GM23338 (cell line): ENCODE results near the gene DUSP1. TPM values are rescaled to one million over a fixed set of nuclear protein-coding genes. Genes with fewer than 3 reads are reported as not detected.

Experiments used
- ATAC-seq: fragments of 200-7000 bp; cut with Tn5 transposase; 3 replicates; pipeline ENCODE4 v1.9.1; 2020
- DNase-seq: peaks from one replicate; pipeline ENCODE4 v3.0.0-alpha.2; 2015; ENCODE audit warnings: low spot score
- H2AFZ ChIP-seq: fragments of 200-600 bp; sonication (generic); 2 replicates; pipeline ENCODE4 v1.8.0; 2016; ENCODE audit warnings: antibody characterized with exemption, mild to moderate bottlenecking, moderate library complexity
- H3F3A ChIP-seq: fragments of 200-600 bp; sonication (generic); replicated peaks from 2 replicates; pipeline ENCODE4 v1.8.0; 2017; ENCODE audit warnings: antibody characterized with exemption, mixed run types, low read depth
- H3K27ac ChIP-seq: fragments of 200-600 bp; sonication (generic); 2 replicates; pipeline ENCODE4 v1.6.1; 2016; ENCODE audit warnings: low read depth
- H3K27me3 ChIP-seq: fragments of 200-600 bp; sonication (generic); 2 replicates; pipeline ENCODE4 v1.8.0; 2016; ENCODE audit warnings: mild to moderate bottlenecking, mixed run types, moderate library complexity; ENCODE audit not compliant: insufficient read depth
- H3K36me3 ChIP-seq: fragments of 200-600 bp; sonication (generic); 2 replicates; pipeline ENCODE4 v1.8.0; 2016; ENCODE audit warnings: mild to moderate bottlenecking; ENCODE audit not compliant: insufficient read depth
- H3K4me1 ChIP-seq: fragments of 200-600 bp; sonication (generic); 2 replicates; pipeline ENCODE4 v1.8.0; 2016; ENCODE audit warnings: mild to moderate bottlenecking, moderate library complexity; ENCODE audit not compliant: insufficient read depth
- H3K4me2 ChIP-seq: fragments of 200-600 bp; sonication (generic); 2 replicates; pipeline ENCODE4 v1.7.1; 2017; ENCODE audit warnings: mixed run types
- H3K4me3 ChIP-seq: fragments of 200-600 bp; sonication (generic); 2 replicates; pipeline ENCODE4 v1.6.1; 2016; ENCODE audit warnings: mixed run types
- H3K79me2 ChIP-seq: fragments of 200-600 bp; sonication (generic); replicated peaks from 2 replicates; pipeline ENCODE4 v1.8.0; 2017; ENCODE audit warnings: mild to moderate bottlenecking; ENCODE audit not compliant: insufficient read depth
- H3K9me2 ChIP-seq: fragments of 200-600 bp; sonication (generic); 2 replicates; pipeline ENCODE4 v1.8.0; 2017; ENCODE audit not compliant: insufficient read depth
- H4K20me1 ChIP-seq: fragments of 200-600 bp; sonication (generic); replicated peaks from 2 replicates; pipeline ENCODE4 v1.8.0; 2017; ENCODE audit warnings: mild to moderate bottlenecking; ENCODE audit not compliant: insufficient read depth
- H3K27ac Mint-ChIP-seq: 2 replicates; pipeline ENCODE4 v1.8.0; 2020; ENCODE audit warnings: inconsistent platforms, mild to moderate bottlenecking, moderate library complexity, mixed read lengths
- H3K27me3 Mint-ChIP-seq: 3 replicates; pipeline ENCODE4 v1.8.0; 2022; ENCODE audit warnings: low read depth, mild to moderate bottlenecking, moderate library complexity, mixed read lengths, inconsistent platforms; ENCODE audit not compliant: insufficient read depth, poor library complexity
- H3K36me3 Mint-ChIP-seq: 3 replicates; pipeline ENCODE4 v1.8.0; 2021; ENCODE audit warnings: low read depth, mild to moderate bottlenecking, inconsistent platforms, moderate library complexity, mixed read lengths
- H3K4me1 Mint-ChIP-seq: 3 replicates; pipeline ENCODE4 v1.8.0; 2020; ENCODE audit warnings: mild to moderate bottlenecking, inconsistent platforms, mixed read lengths
- H3K4me3 Mint-ChIP-seq: 3 replicates; pipeline ENCODE4 v1.8.0; 2021; ENCODE audit warnings: moderate library complexity, mild to moderate bottlenecking, inconsistent platforms, mixed read lengths
- H3K9me3 Mint-ChIP-seq: 3 replicates; pipeline ENCODE4 v1.8.0; 2020; ENCODE audit warnings: moderate library complexity, mild to moderate bottlenecking, inconsistent platforms, mixed read lengths
- CREB1 ChIP-seq: fragments of 250-450 bp; sonication (Bioruptor Pico); IDR thresholded peaks from 2 replicates; pipeline ENCODE4 v1.5.0; 2020; ENCODE audit warnings: low read depth, mild to moderate bottlenecking, moderate library complexity
- EZH2 ChIP-seq: fragments of 200-600 bp; sonication (generic); IDR thresholded peaks from one replicate; pipeline ENCODE4 v1.8.0; 2017; ENCODE audit warnings: antibody characterized with exemption, mild to moderate bottlenecking, low read depth; ENCODE audit not compliant: unreplicated experiment
- EZH2phosphoT487 ChIP-seq: fragments of 200-600 bp; sonication (generic); IDR thresholded peaks from one replicate; pipeline ENCODE4 v1.8.1; 2018; ENCODE audit warnings: antibody characterized with exemption; ENCODE audit not compliant: unreplicated experiment
- JUNB ChIP-seq: IDR thresholded peaks from one replicate; pipeline ENCODE4 v1.6.1; 2016; ENCODE audit warnings: antibody characterized with exemption; ENCODE audit not compliant: unreplicated experiment
- NANOG ChIP-seq: IDR thresholded peaks from 2 replicates; pipeline ENCODE4 v1.6.1; 2016; ENCODE audit warnings: antibody characterized with exemption, borderline replicate concordance
- POLR2AphosphoS5 ChIP-seq: IDR thresholded peaks from 2 replicates; pipeline ENCODE4 v1.6.1; 2016; ENCODE audit warnings: antibody characterized with exemption, low read depth
- STAT1 ChIP-seq: IDR thresholded peaks from one replicate; pipeline ENCODE4 v1.6.1; 2016; ENCODE audit warnings: antibody characterized with exemption; ENCODE audit not compliant: unreplicated experiment
- polyA plus RNA-seq: library from polyadenylated mRNA; unstranded; fragments of >200 nt; fragmentation: Nextera tagmentation; extraction: Ambion mirVana; gene quantifications from 2 replicates; pipeline ENCODE4 v1.2.1, GENCODE V29; 2016
- total RNA-seq: library from RNA; depleted of rRNA; stranded (reverse); fragments of >200 nt; shearing (Covaris generic); gene quantifications from 2 replicates; pipeline ENCODE4 v1.2.3, GENCODE V29; 2014
- TF ChIP-seq, protein P1 (sequence below), 2 experiments: fragments of 200-600 bp in 1 of 2; sonication (generic) in 1 of 2; conservative IDR thresholded peaks; 2 replicates each; pipeline versions ENCODE4 v1.5.1 to v1.6.1; 2016 to 2017; ENCODE audit warnings: antibody characterized with exemption in 2 of 2, low read depth in 2 of 2, mild to moderate bottlenecking in 2 of 2, moderate library complexity in 1 of 2
- TF ChIP-seq, protein P2 (sequence below): IDR thresholded peaks from one replicate; pipeline ENCODE4 v1.6.1; 2018; ENCODE audit warnings: antibody characterized with exemption; ENCODE audit not compliant: unreplicated experiment
- TF ChIP-seq, protein P3 (sequence below): IDR thresholded peaks from 2 replicates; pipeline ENCODE4 v1.6.1; 2016; ENCODE audit warnings: antibody characterized with exemption

DUSP1 gene
- total and polyA plus RNA-seq, 2 experiments from 2014 or later = 9.7 to 17.2 TPM

DNA sequence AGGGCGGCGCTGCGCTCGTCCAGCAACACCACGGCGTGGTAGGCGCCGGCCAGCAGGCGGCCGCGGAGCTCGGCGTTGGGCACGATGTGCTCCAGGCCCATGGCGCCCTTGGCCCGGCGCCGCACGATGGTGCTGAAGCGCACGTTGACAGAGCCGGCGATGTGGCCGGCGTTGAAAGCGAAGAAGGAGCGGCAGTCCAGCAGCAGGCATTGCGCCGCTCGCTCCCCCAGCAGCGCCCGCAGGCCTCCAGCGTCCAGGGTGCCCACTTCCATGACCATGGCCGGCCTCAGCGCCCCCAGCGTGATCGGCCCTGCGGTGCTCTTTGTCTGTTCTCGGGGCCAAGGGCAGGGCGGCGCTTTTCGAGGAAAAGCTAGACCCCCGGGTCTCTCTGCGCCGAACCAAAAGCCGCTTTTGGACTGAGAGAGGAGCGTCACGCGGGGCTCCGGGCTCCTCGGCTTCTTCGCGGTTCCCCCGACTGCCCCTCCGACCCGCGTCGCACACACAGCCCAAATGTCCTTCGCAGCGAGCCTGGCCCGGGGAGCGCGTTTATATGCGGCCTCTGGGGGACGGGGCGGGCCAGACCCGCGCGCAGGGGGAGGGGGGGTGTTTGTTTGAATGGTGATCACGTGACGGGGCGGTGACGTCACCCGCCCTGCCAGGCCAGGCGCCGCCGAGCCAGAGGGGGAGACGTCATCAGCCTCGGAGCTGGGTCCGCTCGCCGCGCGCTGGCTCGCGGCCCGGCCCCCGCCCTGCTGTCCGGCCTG lies at the start of gene DUSP1 (continued):
- TF ChIP-seq CREB1 (CRISPR knock-in tag) (peak; percentile 97), POLR2AphosphoS5 (peak; percentile 99), STAT1 (no peak)

DNA sequence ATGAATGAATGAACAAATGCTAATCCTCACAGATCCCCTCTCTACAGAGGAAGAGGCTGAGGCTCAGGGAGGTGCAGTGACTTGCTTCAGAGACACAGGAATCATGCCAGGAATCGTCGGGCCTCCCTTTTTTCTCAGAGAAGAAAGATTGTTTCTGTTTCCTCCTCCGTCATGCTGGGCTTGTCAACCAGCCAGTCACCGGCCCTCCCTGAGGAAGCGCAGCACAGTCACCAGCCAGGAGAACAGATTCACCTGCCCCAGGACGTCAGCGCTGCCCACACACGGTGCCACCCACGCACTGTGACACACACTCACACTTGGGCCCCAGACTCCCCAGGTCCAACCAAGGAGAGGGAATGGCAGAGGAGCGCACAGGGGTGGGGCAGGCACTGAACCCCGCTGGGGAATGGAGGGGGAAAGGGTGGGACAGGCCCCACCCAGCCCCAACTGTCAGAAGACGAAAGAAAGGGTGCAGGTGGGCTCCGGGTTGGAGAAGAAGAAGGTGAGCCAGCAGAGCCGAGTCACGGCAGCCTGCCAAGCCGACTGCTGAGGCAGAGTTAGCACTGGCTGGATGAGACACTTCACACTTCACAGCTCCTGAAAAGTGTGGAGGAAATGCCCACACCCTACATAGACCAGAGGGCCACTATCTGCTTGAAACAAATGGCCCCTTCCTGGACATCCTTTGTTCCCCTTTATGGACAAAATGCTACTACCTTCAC lies 49.2 kb upstream of the DUSP1 start:
- 0 out of 3 replicates have a peak, but pooled peaks cover 1% of the 10 kb centered on the region for H3K36me3 Mint-ChIP-seq
- DNase-seq (no peak), ATAC-seq (no peak)
- H3K4me1 Mint-ChIP-seq = peaks cover 13% of the 10 kb centered on the region
- Histone ChIP-seq H3K4me3 (no peak overlapping the region), H3K36me3 (no peaks in the 10 kb centered on the region), H3F3A (no peaks in the 10 kb centered on the region), H2AFZ (no peak overlapping the region), H3K9me2 (no peaks in the 10 kb centered on the region), H4K20me1 (0 out of 2 replicates have a peak, but pooled peaks cover 5% of the 10 kb centered on the region), H3K27ac (no peak overlapping the region), H3K27me3 (no peaks in the 10 kb centered on the region), H3K79me2 (no peaks in the 10 kb centered on the region), H3K4me2 (no peak overlapping the region), H3K4me1 (peaks cover 2% of the 10 kb centered on the region; the same call in 1 of the 2 replicates)
- no peak overlapping the region for H3K27ac Mint-ChIP-seq
- no peak overlapping the region for H3K4me3 Mint-ChIP-seq
- H3K27me3 Mint-ChIP-seq = no peaks in the 10 kb centered on the region
- peaks cover 3% of the 10 kb centered on the region for H3K9me3 Mint-ChIP-seq
- TF ChIP-seq EZH2phosphoT487 (no peak), NANOG (no peak), EZH2 (no peak), CREB1 (CRISPR knock-in tag) (no peak), JUNB (no peak), STAT1 (no peak)
- TF ChIP-seq, protein P1, sequence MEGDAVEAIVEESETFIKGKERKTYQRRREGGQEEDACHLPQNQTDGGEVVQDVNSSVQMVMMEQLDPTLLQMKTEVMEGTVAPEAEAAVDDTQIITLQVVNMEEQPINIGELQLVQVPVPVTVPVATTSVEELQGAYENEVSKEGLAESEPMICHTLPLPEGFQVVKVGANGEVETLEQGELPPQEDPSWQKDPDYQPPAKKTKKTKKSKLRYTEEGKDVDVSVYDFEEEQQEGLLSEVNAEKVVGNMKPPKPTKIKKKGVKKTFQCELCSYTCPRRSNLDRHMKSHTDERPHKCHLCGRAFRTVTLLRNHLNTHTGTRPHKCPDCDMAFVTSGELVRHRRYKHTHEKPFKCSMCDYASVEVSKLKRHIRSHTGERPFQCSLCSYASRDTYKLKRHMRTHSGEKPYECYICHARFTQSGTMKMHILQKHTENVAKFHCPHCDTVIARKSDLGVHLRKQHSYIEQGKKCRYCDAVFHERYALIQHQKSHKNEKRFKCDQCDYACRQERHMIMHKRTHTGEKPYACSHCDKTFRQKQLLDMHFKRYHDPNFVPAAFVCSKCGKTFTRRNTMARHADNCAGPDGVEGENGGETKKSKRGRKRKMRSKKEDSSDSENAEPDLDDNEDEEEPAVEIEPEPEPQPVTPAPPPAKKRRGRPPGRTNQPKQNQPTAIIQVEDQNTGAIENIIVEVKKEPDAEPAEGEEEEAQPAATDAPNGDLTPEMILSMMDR (conservative IDR thresholded peaks at IDR 0.05; ENCODE audit: low read depth in 2 of 2) = no peak
- TF ChIP-seq, protein P2, sequence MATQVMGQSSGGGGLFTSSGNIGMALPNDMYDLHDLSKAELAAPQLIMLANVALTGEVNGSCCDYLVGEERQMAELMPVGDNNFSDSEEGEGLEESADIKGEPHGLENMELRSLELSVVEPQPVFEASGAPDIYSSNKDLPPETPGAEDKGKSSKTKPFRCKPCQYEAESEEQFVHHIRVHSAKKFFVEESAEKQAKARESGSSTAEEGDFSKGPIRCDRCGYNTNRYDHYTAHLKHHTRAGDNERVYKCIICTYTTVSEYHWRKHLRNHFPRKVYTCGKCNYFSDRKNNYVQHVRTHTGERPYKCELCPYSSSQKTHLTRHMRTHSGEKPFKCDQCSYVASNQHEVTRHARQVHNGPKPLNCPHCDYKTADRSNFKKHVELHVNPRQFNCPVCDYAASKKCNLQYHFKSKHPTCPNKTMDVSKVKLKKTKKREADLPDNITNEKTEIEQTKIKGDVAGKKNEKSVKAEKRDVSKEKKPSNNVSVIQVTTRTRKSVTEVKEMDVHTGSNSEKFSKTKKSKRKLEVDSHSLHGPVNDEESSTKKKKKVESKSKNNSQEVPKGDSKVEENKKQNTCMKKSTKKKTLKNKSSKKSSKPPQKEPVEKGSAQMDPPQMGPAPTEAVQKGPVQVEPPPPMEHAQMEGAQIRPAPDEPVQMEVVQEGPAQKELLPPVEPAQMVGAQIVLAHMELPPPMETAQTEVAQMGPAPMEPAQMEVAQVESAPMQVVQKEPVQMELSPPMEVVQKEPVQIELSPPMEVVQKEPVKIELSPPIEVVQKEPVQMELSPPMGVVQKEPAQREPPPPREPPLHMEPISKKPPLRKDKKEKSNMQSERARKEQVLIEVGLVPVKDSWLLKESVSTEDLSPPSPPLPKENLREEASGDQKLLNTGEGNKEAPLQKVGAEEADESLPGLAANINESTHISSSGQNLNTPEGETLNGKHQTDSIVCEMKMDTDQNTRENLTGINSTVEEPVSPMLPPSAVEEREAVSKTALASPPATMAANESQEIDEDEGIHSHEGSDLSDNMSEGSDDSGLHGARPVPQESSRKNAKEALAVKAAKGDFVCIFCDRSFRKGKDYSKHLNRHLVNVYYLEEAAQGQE = no peak
- TF ChIP-seq, protein P3, sequence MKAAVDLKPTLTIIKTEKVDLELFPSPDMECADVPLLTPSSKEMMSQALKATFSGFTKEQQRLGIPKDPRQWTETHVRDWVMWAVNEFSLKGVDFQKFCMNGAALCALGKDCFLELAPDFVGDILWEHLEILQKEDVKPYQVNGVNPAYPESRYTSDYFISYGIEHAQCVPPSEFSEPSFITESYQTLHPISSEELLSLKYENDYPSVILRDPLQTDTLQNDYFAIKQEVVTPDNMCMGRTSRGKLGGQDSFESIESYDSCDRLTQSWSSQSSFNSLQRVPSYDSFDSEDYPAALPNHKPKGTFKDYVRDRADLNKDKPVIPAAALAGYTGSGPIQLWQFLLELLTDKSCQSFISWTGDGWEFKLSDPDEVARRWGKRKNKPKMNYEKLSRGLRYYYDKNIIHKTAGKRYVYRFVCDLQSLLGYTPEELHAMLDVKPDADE = no peak
